WERI-Rb-1 (cell line): ENCODE data around the gene ACP3.

Experiments used
- DNase-seq: peaks from one replicate; pipeline ENCODE4 v3.0.0-alpha.2; 2020
- H3K27ac ChIP-seq: fragments of 250-450 bp; sonication (Bioruptor Pico); 2 replicates; pipeline ENCODE4 v1.5.1; 2020; ENCODE audit warnings: mild to moderate bottlenecking, moderate library complexity
- H3K27me3 ChIP-seq: fragments of 250-450 bp; sonication (Bioruptor Pico); 2 replicates; pipeline ENCODE4 v1.5.1; 2021; ENCODE audit warnings: mild to moderate bottlenecking, low read depth, moderate library complexity; ENCODE audit not compliant: insufficient read depth, severe bottlenecking
- H3K36me3 ChIP-seq: fragments of 250-450 bp; sonication (Bioruptor Pico); 2 replicates; pipeline ENCODE4 v1.5.1; 2020; ENCODE audit warnings: mild to moderate bottlenecking, moderate library complexity
- H3K4me3 ChIP-seq: 2 replicates; pipeline ENCODE4 v1.5.1; 2011; ENCODE audit warnings: low read depth, mild to moderate bottlenecking, control low read depth, low read length
- H3K9me3 ChIP-seq: fragments of 250-450 bp; sonication (Bioruptor Pico); 2 replicates; pipeline ENCODE4 v1.5.1; 2021; ENCODE audit warnings: mild to moderate bottlenecking, moderate library complexity; ENCODE audit not compliant: severe bottlenecking
- CTCF ChIP-seq: IDR thresholded peaks from 2 replicates; pipeline ENCODE4 v1.5.1; 2011; ENCODE audit warnings: low read depth, mild to moderate bottlenecking, control low read depth, inconsistent platforms, low read length

Gene ACP3

GRCh38 chr3:132283916-132284405, 33.2 kb upstream of the ACP3 start:
- no peak for DNase-seq
- Histone ChIP-seq H3K27ac (no peak overlapping the region), H3K9me3 (no peaks in the 10 kb centered on the region), H3K27me3 (no peaks in the 10 kb centered on the region), H3K36me3 (no peaks in the 10 kb centered on the region), H3K4me3 (no peak overlapping the region)
- no peak for TF ChIP-seq CTCF

- no peak overlapping the region for H3K4me3 ChIP-seq
- no peak overlapping the region for H3K27ac ChIP-seq
- no peak for TF ChIP-seq CTCF
- H3K36me3 ChIP-seq, result no peaks in the 10 kb centered on the region
- H3K9me3 ChIP-seq, result no peaks in the 10 kb centered on the region
- no peaks in the 10 kb centered on the region for H3K27me3 ChIP-seq
- peak; percentile 8 for DNase-seq
Measured at GRCh38 chr3:132284781-132285619, 32.2 kb upstream of the ACP3 start.

- Histone ChIP-seq H3K27ac (no peak overlapping the region), H3K4me3 (no peak overlapping the region)
Measured at GRCh38 chr3:132285620-132285945, 31.6 kb upstream of the ACP3 start.

DNA sequence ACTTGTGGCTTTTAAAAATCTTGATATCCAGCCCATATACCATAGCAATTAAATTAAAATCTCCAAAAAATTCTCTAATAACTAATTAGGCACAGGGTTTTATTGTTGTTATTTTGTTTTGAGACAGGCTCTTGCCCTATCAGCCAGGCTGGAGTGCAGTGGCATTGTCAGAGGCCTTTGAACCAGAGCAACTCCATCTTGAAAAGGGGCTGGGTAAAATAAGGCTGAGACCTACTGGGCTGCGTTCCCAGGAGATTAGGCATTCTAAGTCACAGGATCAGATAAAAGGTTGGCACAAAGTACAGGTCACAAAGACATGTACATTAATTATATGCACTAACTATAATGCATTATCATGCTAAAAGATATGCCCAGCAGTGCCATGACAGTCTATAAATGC, 31.2 kb upstream of the ACP3 start:
- Histone ChIP-seq H3K9me3 (no peaks in the 10 kb centered on the region), H3K36me3 (no peaks in the 10 kb centered on the region), H3K27me3 (no peaks in the 10 kb centered on the region), H3K4me3 (no peak overlapping the region), H3K27ac (no peak overlapping the region)
- DNase-seq, result no peak
- no peak for TF ChIP-seq CTCF

More at GRCh38 chr3:132285620-132285945, 31.6 kb upstream of the ACP3 start:
- no peak for DNase-seq
- Histone ChIP-seq H3K27me3 (no peaks in the 10 kb centered on the region), H3K36me3 (no peaks in the 10 kb centered on the region), H3K9me3 (no peaks in the 10 kb centered on the region)
- TF ChIP-seq CTCF, result no peak

DNA sequence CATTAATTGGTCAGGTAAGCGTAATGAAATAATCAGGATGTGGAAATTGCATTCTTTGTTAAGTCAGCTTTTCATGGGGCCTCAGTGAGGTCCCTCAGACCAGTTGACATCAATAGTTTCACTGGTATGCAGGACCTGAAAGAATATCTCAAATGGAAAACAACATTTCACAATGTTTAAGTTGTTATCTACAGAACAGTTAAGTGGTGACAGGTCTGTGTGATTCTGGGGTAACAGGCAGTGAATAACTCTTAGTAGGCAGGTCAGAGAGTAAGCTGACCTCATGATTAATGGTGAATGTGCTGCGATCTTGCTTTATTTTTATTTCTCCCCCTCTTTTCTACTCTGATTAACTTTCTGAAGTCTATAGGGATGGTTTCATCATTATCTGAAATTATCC, 28.9 kb upstream of the ACP3 start:
- DNase-seq, result no peak
- no peaks in the 10 kb centered on the region for H3K27me3 ChIP-seq
- no peak for TF ChIP-seq CTCF
- H3K36me3 ChIP-seq, result no peaks in the 10 kb centered on the region
- H3K27ac ChIP-seq, result no peak overlapping the region
- H3K9me3 ChIP-seq, result no peaks in the 10 kb centered on the region
- H3K4me3 ChIP-seq, result no peak overlapping the region

DNA sequence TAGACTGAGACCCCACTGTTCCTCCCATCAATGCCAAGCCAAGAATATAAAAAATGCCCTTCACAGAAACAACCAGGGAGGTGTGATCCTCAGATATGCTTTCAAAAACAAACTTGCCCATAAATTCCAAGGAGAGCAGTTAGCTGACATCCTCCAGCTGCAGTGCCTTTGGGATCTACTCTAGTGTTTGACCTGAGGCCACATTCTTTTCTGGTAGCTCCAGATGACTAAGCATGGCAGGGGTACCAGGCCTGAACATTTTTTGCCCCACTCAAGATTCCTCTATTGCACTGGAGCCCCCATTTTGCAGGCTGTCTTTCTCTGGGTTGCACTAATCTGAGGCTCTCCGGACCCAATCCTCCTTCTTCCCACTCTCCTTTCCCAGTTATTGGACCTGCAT, 27.9 kb upstream of the ACP3 start:
- Histone ChIP-seq H3K4me3 (no peak overlapping the region), H3K9me3 (no peaks in the 10 kb centered on the region), H3K36me3 (no peaks in the 10 kb centered on the region), H3K27ac (no peak overlapping the region), H3K27me3 (no peaks in the 10 kb centered on the region)
- no peak for DNase-seq
- no peak for TF ChIP-seq CTCF
